ENCODE data around the gene EFEMP1. TPM values are rescaled to one million over a fixed set of nuclear protein-coding genes. Genes with fewer than 3 reads are reported as not detected.

EFEMP1 gene
- total RNA-seq, 6 donors from 2014 or later, result 65.0 to 293 (median 213) TPM

DNA sequence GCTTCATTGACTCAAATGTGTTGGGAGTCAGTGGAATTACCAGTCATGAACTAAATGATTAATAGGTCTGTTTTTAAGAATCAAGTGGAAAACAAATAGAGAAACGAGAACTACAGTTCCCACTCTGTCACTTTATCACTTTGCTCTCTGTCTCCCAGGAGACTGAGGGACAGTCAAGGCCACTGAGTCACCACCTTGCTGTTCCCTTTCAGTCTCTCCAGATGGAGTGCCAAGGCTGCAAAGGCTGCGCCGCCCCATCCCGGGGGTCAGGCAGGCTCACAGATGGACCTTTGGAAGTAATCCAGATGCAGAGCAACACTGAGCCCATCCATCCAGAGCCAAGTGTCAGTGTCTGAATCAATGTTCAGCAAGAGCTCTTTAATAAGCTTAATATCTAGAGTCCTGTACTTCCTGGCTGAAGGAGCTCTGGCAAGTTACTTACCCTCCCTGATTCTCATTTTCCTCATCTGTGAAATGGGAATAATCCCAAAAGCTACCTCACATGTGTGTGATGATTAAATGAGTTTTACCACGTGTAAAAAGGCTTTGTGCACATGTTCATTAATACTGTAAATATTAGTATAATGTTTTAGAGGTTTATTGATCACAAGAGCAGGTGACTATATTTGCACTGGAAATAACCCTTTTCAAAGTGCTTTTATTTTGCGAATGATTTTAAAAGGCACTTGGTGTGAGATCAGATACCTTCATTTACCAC, 43.0 kb upstream of the EFEMP1 start:
- TF ChIP-seq POLR2AphosphoS5 (IDR thresholded peaks at IDR 0.05) (peak in 1 of 2 donors; percentile 48), POLR2A (IDR thresholded peaks at IDR 0.05) (no peak), EP300 (IDR thresholded peaks at IDR 0.05) (no peak)
- TF ChIP-seq, protein P1, sequence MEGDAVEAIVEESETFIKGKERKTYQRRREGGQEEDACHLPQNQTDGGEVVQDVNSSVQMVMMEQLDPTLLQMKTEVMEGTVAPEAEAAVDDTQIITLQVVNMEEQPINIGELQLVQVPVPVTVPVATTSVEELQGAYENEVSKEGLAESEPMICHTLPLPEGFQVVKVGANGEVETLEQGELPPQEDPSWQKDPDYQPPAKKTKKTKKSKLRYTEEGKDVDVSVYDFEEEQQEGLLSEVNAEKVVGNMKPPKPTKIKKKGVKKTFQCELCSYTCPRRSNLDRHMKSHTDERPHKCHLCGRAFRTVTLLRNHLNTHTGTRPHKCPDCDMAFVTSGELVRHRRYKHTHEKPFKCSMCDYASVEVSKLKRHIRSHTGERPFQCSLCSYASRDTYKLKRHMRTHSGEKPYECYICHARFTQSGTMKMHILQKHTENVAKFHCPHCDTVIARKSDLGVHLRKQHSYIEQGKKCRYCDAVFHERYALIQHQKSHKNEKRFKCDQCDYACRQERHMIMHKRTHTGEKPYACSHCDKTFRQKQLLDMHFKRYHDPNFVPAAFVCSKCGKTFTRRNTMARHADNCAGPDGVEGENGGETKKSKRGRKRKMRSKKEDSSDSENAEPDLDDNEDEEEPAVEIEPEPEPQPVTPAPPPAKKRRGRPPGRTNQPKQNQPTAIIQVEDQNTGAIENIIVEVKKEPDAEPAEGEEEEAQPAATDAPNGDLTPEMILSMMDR (IDR thresholded peaks at IDR 0.05), result no peak
- 50 to 61% methylated on average over 6 of the region's 6 CpGs for WGBS, 2 donors
- Histone ChIP-seq H3K4me3 (no peak overlapping the region), H3K9me3 (no peaks in the 10 kb centered on the region), H3K27ac (peak overlapping the region in 1 of 4 donors; percentile 46), H3K36me3 (no peaks in the 10 kb centered on the region), H3K27me3 (no peaks in the 10 kb centered on the region), H3K4me1 (peaks cover 0 to 7% (median 0%) of the 10 kb centered on the region in 4 donors)
- ATAC-seq (ENCODE audit: low FRiP score in 2 of 2) (peak; percentile 59 to 80), DNase-seq (peak in 1 of 2 donors; percentile 72)

DNA sequence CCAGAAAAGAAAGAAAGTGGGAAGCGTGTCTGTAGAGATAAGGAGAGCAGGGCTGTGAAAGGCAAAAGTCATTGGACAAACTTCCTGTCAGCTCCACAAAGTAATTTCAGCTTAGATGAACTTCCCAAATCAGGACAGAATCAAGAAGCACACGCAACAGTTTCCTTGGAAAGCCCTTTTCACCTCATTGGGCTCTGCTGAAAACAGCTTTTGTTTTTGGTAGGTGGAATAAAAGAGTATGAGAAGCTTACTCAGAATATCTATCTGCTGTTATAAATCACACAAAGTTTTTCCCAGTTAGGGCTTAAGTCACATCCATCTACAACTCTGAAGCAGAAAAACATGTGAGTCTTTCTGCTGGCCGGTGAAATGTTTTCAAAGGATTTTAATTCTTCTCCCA, 42.4 kb upstream of the EFEMP1 start:
- H3K27me3 ChIP-seq, result no peaks in the 10 kb centered on the region
- DNase-seq, result no peak
- H3K27ac ChIP-seq, result peak overlapping the region in 2 of 4 donors; percentile 6 to 46
- H3K9me3 ChIP-seq, result no peaks in the 10 kb centered on the region
- no peak overlapping the region for H3K4me3 ChIP-seq
- peak in 1 of 2 donors; percentile 7 for ATAC-seq (ENCODE audit: low FRiP score in 2 of 2)
- 38 to 46% methylated on average over 3 of the region's 3 CpGs for WGBS, 2 donors
- no peak for TF ChIP-seq EP300 (IDR thresholded peaks at IDR 0.05)
- TF ChIP-seq, protein P1 (IDR thresholded peaks at IDR 0.05), result no peak
- TF ChIP-seq POLR2AphosphoS5 (IDR thresholded peaks at IDR 0.05), result no peak
- TF ChIP-seq POLR2A (IDR thresholded peaks at IDR 0.05), result no peak
- no peaks in the 10 kb centered on the region for H3K36me3 ChIP-seq
- H3K4me1 ChIP-seq, result peaks cover 0 to 7% (median 0%) of the 10 kb centered on the region in 4 donors

DNA sequence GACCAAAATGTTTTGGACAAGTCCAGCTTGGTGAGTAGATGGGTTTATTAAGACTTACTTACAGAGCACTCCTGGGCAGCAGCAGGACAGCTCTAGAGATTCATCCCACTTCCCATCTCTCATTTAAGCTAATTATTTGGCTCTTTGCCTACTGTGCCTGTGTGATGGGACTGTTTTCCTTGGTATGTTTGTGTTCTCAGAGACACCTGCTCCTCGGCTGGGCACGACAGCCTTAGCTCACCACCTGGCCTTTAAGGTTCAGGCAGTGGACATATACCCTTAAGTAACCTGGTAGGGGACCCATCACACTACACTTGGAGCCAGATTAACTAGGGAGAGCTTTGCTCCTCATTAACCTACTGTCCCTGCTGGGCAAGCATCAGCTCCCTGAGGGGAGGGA, 41.7 kb upstream of the EFEMP1 start:
- WGBS, 2 donors, result 50 to 64% methylated on average over 2 of the region's 2 CpGs
- Histone ChIP-seq H3K4me1 (peaks cover 0 to 7% (median 0%) of the 10 kb centered on the region in 4 donors), H3K27me3 (no peaks in the 10 kb centered on the region), H3K36me3 (no peaks in the 10 kb centered on the region), H3K4me3 (no peak overlapping the region), H3K27ac (peak overlapping the region in 1 of 4 donors; percentile 46), H3K9me3 (no peaks in the 10 kb centered on the region)
- ATAC-seq (ENCODE audit: low FRiP score in 2 of 2) (no peak), DNase-seq (no peak)
- TF ChIP-seq, protein P1 (IDR thresholded peaks at IDR 0.05), result no peak
- TF ChIP-seq POLR2A (IDR thresholded peaks at IDR 0.05), result no peak
- no peak for TF ChIP-seq POLR2AphosphoS5 (IDR thresholded peaks at IDR 0.05)
- TF ChIP-seq EP300 (IDR thresholded peaks at IDR 0.05), result no peak

DNA sequence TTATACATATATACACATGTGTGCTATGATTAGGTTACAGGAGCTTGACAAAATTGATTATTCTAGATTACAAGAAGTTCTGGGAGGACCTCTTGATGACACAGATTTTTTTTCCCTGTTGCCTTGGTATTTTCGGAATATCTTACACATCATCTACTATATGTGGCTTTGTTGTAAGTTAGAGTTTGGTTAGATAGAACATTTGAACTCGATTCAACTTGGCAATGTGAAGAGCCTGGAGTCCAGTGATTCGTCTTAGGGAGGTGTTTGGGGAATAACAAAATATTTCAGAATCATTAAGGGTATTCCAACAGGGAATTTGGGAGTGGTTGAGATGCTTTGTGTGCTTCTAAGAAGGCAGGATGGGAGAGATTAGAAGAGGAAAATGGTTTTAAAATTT, 39.3 kb upstream of the EFEMP1 start:
- Histone ChIP-seq H3K4me1 (peaks cover 0 to 13% (median 4%) of the 10 kb centered on the region in 4 donors), H3K36me3 (no peaks in the 10 kb centered on the region), H3K9me3 (no peaks in the 10 kb centered on the region), H3K27ac (no peak overlapping the region), H3K4me3 (no peak overlapping the region), H3K27me3 (no peaks in the 10 kb centered on the region)
- WGBS, 2 donors, result 62 to 76% methylated on average over 3 of the region's 3 CpGs
- DNase-seq (no peak), ATAC-seq (ENCODE audit: low FRiP score in 2 of 2) (no peak)
- no peak for TF ChIP-seq POLR2A (IDR thresholded peaks at IDR 0.05)
- TF ChIP-seq EP300 (IDR thresholded peaks at IDR 0.05), result no peak
- no peak for TF ChIP-seq POLR2AphosphoS5 (IDR thresholded peaks at IDR 0.05)
- TF ChIP-seq, protein P1 (IDR thresholded peaks at IDR 0.05), result no peak

Data from upper lobe of left lung (tissue), 6 donors.